Activated CD4-positive, alpha-beta T cell treated with anti-CD3 and anti-CD28 coated beads for 1 hour (primary cell): ENCODE measurements around the gene LRRC43.
"Not testable (repeated sequence)": the region's sequence is repeated elsewhere in the genome, so short reads cannot be mapped to it uniquely, and the experiment has no call there.

ENCODE experiments used
- DNase-seq: peaks from one replicate; pipeline ENCODE4 v3.0.0-alpha.2; 2020

Gene LRRC43

DNA sequence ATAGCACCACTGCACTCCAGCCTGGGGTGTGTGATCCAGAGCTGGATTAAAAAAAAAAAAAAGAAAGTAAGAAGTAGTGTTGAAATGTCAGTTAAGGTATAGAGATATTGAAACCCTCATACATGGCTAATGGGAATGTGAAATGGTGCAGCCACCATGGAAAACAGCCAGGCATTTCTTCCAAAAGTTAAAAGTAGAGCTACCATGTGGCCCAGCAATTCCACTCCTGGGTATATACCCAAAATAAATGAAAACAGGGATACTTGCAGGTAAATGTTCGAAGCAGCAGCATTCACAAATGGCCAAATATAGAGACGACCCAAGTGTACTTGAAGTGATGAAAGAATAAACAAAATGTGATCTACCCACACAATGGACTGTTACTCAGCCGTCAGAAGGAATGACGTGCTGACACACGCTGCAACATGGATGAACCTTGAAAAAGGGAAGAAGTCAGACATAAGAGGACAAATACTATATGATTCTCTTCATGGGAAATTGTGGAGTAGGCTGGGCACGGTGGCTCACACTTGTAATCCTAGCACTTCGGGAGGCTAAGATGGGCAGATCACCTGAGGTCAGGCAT is 24.1 kb upstream of the LRRC43 start:
- no peak for DNase-seq

DNA sequence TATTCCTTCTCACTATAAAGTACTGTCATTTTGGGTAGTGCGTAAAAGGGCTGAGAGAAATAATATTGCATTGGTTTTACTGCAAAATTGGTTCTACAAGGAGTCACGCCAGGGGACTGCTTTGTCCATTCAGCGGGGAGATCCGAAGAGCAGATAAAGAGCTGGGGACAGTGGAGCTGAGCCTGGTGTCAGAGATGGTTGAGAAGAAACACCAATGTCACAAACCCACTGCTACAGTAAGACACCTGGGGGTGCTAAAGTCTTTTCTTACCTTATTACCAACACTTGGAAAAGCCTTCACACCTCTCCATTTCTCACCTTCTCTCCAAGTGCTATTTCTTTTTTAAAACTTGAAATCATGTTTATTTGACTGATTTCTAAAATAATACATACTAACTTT is 23.0 kb upstream of the LRRC43 start:
- DNase-seq, result no peak

DNA sequence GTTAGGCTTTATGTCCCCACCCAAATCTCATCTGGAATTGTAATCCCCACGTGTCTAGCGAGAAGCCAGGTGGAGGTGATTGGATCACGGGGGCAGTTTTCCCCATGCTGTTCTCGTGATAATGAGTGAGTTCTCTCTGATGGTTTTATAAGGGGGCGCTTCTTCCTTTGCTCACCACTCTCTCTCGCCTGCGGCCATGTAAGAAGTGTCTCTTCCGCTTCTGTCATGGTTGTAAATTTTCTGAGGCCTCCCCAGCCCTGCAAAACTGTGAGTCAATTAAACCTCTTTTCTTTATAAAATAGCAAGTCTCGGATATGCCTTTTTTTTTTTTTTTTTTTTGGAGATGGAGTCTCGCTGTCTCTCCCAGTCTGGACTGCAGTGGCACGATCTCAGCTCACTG is 22.2 kb upstream of the LRRC43 start:
- no peak for DNase-seq

DNA sequence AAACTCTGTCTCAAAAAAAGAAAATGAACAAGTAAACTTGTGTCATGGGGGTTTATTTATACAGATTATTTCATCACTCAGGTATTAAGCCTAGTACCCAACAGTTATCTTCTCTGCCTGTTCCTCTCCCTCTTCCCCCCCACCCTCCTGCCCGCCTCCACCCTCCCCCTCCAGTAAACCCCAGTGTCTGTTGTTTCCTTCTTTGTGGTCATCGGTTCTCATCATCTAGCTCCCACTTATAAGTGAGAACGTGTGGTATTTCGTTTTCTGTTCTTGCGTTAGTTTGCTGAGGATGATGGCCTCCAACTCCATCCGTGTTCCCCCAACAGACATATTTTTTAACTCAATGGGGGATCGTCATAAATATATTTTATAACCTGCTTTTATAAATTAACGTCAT is 21.2 kb upstream of the LRRC43 start:
- no peak for DNase-seq

DNA sequence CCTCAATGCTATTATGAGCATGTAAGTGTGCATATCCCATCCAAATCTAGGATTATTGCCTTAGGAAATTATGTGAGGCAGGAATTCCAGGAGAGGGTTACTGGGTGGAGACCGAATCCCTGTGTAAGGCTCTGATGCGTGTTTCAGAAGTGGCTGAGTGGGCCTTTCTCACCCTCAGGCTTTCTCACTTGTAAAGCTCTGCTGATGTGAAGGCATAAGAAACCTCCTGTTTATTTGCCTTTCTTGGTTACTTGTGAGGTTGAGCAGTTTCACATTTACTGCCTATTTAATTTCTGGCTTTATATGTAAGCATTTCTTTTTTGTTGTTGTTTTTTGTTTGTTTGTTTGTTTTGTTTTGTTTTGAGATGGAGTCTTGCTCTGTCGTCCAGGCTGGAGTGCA is 19.9 kb upstream of the LRRC43 start:
- no peak for DNase-seq

DNA sequence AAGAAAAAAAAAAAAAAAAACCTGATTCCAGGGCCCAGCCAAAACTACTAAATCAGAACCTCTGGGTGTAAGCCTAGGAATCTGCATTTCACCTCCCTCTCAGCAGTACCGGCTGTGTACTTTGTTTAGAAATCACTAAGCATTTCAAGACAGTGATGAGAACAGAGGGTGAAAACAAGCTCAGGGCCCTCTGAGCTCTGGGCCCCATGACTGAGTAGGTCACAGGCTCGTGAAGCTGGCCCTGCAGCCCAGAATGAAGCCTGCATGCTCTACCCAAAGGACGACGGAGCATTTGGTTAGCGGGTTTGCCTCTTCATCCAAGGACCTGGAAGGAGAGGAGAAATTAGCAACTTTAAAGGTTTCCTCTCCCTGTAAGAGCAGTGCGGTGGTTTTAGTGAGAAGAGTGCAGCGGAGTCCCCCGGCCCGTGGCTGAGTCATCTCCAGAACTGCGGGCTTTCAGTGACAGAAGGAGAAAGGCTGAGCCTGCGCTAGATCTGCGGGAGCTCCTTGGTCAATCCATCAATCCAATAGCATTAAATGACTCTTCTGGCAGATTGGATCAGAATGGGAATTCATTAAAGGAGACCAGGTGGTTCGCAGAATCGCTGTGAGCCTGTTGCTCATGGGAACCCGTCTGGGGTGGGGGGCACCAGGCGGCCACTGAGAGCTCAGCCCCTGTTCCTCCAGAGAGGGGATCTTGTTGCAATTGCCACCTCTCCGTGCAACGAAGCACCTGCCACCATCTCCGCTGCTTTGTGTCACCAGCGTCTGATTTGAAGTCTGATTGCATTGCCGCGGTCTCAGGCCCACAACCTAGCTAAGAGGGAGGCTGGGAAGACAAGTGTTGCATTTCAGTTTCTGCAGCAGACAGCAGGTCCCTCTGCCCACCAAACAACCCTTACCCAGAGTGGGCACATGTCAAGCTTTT is 16.2 kb upstream of the LRRC43 start:
- DNase-seq, result no peak

DNA sequence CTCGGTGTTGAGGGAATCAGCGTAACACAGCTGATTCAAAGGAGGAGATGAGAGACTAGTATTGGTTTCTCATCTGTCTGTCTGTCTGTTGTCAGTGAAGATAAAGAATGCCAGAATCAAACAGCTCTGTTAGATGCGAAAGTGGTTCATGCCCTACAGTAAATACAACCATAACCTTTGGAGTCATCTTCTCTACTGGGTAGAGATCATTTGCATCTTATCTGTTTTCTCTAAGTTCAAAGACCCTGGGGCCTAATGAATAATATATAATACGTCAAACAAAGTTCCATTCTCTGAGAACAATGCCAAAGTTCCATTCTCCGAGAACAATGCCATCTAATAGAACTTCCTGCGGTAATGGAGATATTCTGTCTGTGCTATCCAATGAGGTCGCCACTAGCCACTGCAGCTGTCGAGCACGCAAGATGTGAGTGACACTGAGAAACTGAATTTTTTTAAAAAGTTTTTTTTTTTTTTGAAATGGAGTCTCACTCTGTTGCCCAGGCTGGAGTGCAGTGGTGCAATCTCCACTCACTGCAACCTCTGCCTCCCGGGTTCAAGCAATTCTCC is 15.5 kb upstream of the LRRC43 start:
- no peak for DNase-seq

DNA sequence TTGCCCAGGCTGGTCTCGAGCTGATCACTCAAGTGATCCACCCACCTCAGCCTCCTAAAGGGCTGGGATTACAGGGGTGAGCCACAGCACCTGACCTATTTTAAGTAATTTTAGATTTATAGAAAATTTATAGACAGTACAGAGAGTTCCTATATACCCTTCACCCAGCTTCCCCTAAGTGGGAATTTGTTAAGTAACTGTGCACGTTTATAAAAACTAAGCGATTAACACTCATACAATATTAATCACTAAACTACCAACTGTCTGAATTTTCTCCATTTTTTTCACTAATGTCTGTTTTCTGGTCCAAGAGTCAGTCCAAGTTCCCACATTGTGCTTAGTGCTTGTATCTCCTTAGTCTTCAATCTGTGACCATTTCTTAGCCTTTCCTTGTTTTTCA is 14.4 kb upstream of the LRRC43 start:
- DNase-seq, result no peak

DNA sequence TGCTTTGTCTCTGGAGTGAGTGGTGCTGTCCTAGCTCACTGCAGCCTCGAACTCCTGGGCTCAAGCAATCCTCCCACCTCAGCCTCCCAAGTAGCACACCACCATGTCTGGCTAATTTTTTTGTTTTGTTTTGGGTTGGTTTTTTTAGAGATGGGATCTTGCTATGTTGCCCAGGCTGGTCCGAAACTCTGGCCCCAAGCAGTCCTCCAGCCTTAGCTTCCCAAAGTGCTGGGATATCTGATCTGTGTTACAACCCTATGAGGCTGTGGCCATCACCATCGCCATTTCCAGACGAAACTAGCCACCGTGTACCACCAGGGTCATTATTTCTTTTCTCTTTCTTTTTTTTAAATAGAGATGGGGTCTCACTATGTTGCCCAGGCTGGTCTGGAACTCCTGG is 11.5 kb upstream of the LRRC43 start:
- DNase-seq, result no peak

DNA sequence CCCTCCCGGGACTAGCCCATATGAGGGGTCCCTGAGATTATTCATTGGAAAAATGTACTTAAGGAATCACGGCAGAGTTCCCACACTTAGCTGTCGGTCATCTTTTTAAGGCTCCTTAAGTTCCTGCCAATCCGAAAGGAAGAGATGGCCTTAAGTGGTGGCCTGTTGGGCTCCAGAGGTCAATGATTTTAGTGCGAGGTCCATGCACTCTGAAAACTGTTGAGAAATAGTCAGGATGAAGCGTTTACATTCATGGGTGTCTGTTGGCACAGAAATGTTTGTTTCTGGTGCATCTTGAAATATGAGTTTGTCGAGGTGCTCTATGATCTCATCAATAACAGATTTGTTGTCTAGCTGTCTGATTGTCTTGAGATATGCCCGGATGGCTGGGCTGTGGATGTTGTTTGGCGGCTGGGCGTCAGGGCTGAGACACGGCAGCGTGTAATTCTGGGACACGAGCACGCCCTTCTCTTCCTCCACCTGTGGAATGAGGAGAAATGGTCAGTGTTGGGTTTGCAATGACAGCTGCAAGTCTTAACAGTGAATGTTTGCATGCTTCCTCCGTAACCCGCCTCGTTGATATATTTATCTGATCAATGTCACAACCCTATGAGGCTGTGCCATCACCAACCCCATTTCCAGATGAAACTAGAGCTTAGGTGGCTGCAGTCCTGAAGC is 10.5 kb upstream of the LRRC43 start:
- no peak for DNase-seq

DNA sequence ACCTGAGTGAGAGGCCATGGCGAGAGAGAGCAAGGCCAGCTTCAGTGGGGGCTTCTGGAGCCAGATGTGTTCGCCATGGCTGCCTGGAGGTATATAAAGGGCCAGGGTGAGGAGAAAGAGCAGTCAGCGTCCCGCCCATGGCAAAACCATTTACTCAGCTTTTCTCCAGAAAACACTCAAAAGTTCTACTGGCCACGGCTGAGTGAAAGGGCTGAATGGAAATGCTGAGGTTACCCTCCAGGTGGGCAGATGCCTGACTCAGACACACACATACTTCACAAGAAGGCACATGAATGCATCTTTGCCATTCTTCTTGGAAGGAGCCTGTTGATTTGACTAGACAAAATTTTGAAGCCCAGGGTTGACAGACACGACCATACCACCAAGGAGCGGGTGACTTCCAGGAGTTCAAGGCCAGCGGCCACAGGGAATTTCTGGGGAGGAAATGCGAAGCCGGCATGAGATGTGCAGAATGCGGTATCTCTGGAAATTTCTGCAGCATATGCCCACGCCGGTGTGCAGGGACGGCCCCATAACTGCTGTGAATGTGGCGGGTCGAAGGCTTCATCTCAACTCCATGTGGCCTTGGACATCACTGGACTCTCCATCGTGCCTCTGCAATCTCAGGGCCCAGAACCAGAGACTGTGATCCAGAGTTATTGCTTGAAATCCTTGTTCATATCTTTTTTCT is 8.6 kb upstream of the LRRC43 start, which contains the start of gene IL31:
TSS of gene IL31 (minus strand) at position 67 of the 691 bp plus-strand sequence. CDS start at position 18, 49 bp downstream.
- DNase-seq, result no peak

DNA sequence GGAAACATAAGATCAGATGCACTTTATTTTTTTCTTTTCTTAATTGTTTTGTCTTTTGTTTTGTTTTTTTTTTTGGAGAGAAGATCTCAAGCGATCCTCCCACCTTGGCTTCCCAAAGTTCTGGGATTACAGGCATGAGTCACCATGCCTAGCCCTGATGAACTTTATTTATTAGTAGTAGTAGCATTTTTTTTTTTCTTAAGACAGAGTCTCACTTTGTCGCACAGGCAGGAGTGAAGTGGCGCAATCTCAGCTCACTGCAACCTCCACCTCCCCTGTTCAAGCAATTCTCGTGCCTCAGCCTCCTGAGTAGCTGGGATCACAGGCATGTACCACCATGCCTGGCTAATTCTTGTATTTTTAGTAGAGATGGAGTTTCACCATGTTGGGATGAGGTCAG is 6.5 kb upstream of the LRRC43 start:
- not testable (repeated sequence) for DNase-seq

DNA sequence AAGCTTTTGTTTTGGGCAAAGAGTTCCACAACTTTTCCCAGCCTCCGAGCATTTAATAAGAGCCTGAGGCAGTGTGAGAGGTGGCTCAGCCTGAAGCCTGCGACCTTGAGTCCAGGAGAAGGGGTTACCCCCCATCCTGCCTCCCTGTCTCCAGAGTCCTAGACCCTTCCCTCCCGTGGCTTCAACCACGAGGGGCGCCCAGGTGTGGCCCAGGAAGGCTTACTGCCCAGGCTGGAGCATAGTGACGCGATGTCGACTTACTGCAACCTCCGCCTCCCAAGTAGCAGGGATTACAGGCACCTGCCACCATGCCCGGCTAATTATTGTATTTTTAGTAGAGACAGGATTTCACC is 641 bp downstream of the LRRC43 start:
- no peak for DNase-seq

DNA sequence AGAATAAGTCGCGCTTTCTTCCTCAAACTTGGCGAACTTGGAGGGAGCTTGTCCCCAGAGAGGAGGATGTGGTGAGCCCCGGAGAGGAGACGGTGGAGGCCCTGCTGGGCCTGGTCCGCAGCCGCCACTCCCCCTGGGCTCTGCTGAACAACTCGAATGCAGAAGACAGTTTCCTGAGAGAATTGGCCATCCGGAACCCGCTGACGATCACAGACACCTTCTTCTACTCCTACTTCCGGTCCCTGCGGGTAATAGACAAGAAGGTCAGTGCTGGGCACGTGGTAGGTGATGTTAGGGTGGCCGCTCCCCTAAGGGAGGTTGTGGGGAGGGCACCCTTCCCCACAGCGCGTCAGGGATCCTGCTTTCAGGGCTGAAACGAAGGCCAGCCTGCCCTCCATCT is 1.6 kb downstream of the LRRC43 start:
- no peak for DNase-seq

DNA sequence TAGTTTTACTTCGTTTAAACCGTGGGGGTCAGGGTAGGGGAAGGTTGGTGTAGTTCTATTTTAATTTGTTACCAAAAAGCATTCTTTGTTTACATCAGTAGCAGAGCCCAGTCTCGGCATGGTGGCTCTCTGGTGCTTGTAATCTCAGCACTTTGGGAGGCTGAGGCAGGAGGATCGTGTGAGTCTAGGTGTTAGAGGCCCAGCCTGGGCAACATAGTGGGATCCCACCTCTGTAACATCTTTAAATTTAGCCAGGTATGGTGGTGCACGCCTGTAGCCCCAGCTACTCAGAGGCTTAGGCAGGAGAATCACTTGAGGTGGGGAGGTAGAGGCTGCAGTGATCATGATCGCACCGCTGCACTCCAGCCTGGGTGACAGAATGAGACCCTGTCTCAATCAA is 2.2 kb downstream of the LRRC43 start:
- DNase-seq, result no peak

DNA sequence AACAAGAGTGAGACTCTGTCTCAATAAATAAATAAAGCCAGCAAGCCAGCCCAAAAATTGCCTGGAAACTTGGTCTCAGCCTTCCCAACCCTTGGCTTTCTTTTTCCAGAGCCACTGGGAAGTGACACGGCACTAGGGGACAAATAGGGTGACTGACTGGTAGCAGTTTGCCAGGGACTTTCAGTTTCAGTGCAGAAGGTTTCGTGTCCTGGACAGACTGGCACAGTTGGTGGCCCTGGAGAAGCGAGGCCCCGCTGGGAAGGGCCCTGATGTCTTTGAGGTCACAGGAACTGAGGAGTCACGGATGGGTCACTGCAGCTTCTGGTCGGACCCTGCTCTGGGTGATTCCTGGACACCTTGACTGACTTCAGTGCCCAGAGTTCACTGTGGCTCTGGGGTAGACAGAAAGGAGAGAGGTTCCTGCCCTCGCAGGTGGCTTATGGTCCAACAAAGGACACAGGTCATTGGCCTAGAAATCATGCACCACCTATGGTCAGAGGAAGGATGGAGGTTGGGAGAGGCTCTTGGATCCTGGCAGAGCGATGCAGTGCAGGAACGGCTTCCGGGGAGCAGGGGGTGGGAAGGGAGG is 2.7 kb downstream of the LRRC43 start:
- DNase-seq, result no peak

DNA sequence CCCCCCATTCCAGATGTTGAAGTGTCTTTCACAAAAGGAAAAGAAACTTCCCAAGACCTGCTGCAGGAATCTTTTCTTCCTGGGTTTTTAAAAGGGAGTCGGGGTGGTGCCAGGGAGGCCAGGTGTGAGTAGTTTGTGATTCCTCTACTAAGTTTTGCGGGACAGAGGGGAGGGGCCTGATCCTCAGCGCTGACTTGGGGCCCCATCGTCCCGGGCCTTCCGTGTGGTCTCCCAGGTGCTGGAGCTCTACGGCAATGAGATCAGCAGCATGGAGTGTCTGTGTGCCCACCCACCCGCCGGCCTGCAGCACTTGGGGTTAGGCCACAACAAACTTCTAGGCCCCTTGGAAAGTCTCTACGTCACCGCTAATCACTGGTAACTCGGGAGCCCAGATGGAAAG is 4.5 kb downstream of the LRRC43 start:
- no peak for DNase-seq

DNA sequence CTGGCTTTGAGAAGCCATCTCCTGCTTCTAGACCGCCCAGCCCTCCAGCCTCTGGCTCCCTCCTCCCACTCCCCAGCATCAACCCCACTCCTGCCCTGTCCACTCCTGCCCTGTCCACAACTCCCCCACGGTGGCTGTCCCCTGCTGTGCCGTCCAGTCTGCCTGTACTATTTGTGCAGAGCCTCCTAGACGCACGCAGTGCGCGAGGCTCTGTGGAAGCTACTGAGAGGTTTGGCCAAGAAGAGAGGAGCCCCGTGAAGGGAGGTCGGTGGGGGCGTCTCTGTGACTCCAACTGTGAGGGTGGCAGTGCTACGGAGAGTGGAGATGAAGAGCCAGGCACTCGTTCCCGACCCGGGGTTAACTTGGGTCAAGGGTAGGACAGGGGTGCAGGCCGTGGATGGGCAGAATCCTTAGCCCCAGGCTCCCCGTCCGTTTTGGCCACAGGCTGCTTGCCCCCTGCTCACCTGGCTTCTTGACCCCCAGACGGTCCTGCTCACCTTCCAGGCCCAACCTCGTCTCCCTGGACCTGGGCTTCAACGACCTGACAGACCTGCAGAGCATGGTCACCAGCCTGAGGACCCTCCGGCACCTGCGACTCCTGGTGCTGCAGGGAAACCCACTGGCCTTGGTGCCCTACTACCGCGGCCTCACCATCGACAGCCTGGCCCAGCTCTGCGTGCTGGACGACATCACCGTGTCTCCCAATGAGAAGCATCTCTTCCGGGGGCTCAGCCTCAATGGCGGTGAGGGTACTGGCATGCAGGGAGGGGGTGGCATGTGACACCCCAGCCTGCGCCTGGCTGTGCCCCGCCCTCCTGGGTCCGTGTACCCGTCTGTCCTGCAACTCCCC is 6.9 kb downstream of the LRRC43 start:
- DNase-seq, result no peak

DNA sequence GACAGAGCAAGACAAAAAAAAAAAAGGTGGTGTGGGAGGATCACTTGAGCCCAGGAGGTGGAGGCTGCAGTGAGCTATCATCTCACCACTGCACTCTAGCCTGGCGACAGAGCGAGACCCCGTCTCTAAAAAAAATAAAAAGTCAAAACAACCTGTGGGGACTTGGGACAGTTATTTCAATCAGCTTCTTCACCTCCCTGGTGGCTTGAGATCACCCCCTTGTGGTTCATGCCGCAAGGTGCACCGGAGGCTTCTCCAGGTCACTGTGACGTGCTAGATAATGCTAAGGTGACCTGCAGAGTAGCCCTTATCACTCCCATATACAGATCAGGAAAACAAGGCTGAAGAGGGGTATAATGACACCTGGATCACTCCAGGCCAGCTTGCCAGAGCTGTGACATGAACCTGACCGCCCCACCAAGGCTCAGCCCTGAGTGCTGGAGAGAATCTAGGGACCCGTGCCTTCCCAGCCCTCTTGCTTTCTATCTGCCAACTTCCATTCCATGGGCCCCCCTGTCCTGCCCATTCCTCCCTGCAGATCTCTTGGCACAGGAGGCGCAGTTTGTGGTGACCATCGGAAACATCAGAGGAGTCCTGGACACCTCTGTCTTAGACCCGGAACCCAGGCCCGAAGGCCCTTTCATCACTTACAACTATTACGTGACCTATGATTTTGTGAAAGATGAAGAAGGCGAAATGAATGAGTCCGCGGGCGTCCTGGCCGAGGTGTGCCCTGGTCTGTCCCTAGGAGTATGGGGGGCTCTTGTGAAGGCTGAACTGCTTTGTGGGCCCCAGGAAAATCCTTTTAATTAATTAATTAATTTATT is 8.1 kb downstream of the LRRC43 start:
- no peak for DNase-seq

DNA sequence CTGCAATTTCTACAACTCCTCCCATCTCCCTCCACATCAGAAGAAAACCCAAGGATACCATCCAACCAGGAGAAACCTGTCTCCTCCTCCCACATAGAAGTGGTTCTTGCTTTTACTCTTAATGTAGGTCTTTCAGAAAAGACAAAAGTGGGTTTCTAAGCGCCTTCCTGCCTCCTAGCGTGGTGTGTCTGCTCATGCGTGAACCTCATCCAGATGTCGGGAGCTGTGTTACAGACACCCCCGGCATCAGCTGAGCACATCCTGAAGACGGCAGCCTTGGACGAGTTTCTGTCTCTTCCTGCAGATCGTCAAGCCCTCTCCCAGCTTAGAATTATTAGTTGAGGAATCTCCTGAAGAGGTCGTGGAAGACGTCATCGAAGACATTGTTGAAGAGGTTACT is 9.5 kb downstream of the LRRC43 start:
- DNase-seq, result no peak

DNA sequence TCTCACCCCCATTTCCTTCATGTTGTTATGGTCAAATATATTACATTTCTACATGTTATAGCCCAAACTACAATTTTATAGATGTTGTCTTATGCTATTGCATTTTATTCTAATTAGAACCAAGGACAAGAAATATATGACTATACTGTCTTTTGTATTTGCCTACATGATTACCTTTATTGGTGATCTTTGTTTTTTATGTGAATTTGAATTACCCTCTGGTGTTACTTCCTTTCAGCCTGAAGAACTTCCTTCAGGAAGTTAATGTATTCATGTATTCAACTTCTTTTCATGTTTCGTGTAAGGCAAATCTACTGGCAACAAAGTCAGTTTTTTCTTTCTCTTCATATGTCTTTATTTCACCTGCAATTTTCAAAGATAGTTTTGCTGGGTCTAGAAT is 11.9 kb downstream of the LRRC43 start:
- DNase-seq, result no peak
